Subcutaneous abdominal adipose tissue (tissue), 5 donors: ENCODE data around the gene MSI2.

Source experiments
- H3K27ac ChIP-seq: one replicate; pipeline ENCODE4 v1.7.0; 2013; ENCODE audit warnings: low read depth, mild to moderate bottlenecking, inconsistent platforms, low read length, moderate library complexity
- H3K27me3 ChIP-seq, 5 donors: one replicate each; pipeline ENCODE4 v1.7.0; 2013; ENCODE audit warnings: low read length in 5 of 5, inconsistent platforms in 1 of 5; ENCODE audit not compliant: control insufficient read depth in 5 of 5, insufficient read depth in 4 of 5
- H3K36me3 ChIP-seq, 5 donors: one replicate each; pipeline ENCODE4 v1.7.0; 2013; ENCODE audit warnings: low read length in 5 of 5; ENCODE audit not compliant: control insufficient read depth in 5 of 5, insufficient read depth in 5 of 5
- H3K4me1 ChIP-seq, 5 donors: one replicate each; pipeline ENCODE4 v1.7.0; 2013; ENCODE audit warnings: low read length in 5 of 5, mild to moderate bottlenecking in 3 of 5, moderate library complexity in 1 of 5; ENCODE audit not compliant: control insufficient read depth in 5 of 5, insufficient read depth in 5 of 5
- H3K4me3 ChIP-seq, 5 donors: one replicate each; pipeline ENCODE4 v1.7.0; 2013; ENCODE audit warnings: low read length in 5 of 5, low read depth in 1 of 5
- H3K9ac ChIP-seq, 5 donors: one replicate each; pipeline ENCODE4 v1.7.0; 2013; ENCODE audit warnings: low read length in 5 of 5, mild to moderate bottlenecking in 4 of 5, moderate library complexity in 3 of 5
- H3K9me3 ChIP-seq, 5 donors: one replicate each; pipeline ENCODE4 v1.7.0; 2013; ENCODE audit warnings: low read length in 5 of 5; ENCODE audit not compliant: control insufficient read depth in 5 of 5
- donor health status: healthy.
- donor health status: healthy.
- donor health status: healthy.
- donor health status: healthy.
- donor health status: healthy.

The MSI2 gene

GRCh38 chr17:57413848-57414651, 157.7 kb downstream of the MSI2 start:
- H3K4me1 ChIP-seq = peaks cover 0 to 5% (median 0%) of the 10 kb centered on the region in 5 donors
- H3K36me3 ChIP-seq = no peaks in the 10 kb centered on the region
- no peak overlapping the region for H3K4me3 ChIP-seq
- H3K27me3 ChIP-seq = no peaks in the 10 kb centered on the region
- no peak overlapping the region for H3K9ac ChIP-seq
- no peak overlapping the region for H3K27ac ChIP-seq
- no peaks in the 10 kb centered on the region for H3K9me3 ChIP-seq

DNA sequence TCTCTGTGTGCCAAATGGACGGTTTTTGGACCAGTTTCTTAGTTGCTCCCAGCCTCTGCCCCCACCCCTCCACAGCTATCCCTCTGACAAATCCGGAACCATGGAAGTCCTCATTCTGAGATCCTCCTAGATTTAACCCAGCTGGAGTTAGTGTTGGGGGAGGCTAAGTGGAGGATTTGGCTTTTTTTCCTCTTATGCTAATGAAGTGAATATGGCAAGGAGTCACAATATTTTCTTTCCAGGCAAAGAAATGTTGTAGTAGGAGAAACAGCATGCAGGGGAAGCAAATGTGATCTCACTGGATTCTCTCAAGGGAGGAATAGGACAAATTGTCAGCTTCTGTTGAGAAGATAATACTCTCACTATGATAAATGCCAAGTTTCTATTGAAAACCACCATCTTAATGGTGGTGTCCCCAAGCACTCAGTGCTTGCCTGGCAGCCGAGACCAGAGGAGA, 159.5 kb downstream of the MSI2 start:
- no peak overlapping the region for H3K27ac ChIP-seq
- H3K4me3 ChIP-seq = no peak overlapping the region
- H3K36me3 ChIP-seq = no peaks in the 10 kb centered on the region
- no peak overlapping the region for H3K9ac ChIP-seq
- no peaks in the 10 kb centered on the region for H3K27me3 ChIP-seq
- peaks cover 0 to 7% (median 2%) of the 10 kb centered on the region in 5 donors for H3K4me1 ChIP-seq
- no peaks in the 10 kb centered on the region for H3K9me3 ChIP-seq

GRCh38 chr17:57416369-57416768, 160.0 kb downstream of the MSI2 start:
- Histone ChIP-seq H3K9me3 (no peaks in the 10 kb centered on the region), H3K27ac (no peak overlapping the region), H3K9ac (no peak overlapping the region), H3K4me1 (peaks cover 0 to 7% (median 2%) of the 10 kb centered on the region in 5 donors), H3K36me3 (no peaks in the 10 kb centered on the region), H3K27me3 (no peaks in the 10 kb centered on the region), H3K4me3 (no peak overlapping the region)

DNA sequence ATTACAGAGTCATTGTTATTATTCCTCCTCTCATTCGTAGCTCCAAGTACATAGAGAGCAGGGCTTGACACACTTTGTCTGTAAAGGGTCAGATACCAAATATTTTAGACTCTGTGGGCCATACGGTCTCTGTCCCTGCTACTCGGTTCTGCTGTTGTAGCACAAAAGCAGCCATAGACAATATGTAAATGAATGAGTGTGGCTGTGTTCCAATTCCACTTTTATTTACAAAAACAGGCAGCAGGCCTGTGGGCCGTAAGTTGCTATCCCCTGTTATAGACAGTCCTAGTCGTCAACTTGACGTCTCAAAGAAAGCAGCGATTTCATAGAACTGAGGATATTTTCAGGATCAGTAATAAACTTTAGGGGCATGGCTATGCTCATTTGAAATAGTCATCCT, 161.6 kb downstream of the MSI2 start:
- peaks cover 0 to 7% (median 2%) of the 10 kb centered on the region in 5 donors for H3K4me1 ChIP-seq
- H3K9me3 ChIP-seq = no peaks in the 10 kb centered on the region
- H3K27me3 ChIP-seq = no peaks in the 10 kb centered on the region
- no peaks in the 10 kb centered on the region for H3K36me3 ChIP-seq
- H3K27ac ChIP-seq = no peak overlapping the region
- no peak overlapping the region for H3K9ac ChIP-seq
- H3K4me3 ChIP-seq = no peak overlapping the region

GRCh38 chr17:57418463-57419246, 162.3 kb downstream of the MSI2 start:
- Histone ChIP-seq H3K36me3 (no peaks in the 10 kb centered on the region), H3K9ac (no peak overlapping the region), H3K27ac (no peak overlapping the region), H3K9me3 (no peaks in the 10 kb centered on the region), H3K27me3 (no peaks in the 10 kb centered on the region), H3K4me1 (peaks cover 0 to 7% (median 2%) of the 10 kb centered on the region in 5 donors), H3K4me3 (no peak overlapping the region)

DNA sequence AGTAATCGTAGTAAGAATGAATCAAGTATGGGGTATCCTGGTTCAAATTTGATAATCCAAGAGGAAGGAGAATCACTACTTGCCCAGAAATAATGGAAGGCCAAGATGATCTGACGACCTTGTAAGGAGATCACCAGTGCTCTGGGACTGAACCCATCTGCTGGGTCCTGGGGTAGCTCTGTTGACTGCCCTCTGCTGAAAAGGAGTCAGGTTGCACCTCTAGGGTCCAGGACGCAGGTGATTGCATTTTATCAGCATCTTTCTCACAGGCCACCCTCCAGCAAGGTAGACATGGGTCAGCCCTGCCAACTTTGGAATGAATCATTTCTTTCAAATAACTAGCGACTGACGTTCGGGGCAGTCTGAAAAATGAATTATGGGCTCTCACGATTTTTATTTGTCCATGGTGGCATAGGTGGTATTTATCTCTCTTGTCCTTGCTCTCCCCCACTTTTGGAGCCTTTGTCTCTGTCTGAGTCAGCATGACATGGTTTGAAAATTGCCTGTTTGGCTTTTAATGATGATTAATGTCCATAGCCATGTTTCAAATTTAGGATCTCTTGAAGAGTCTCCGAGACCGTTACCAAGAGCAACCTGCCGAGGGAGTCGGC, 163.7 kb downstream of the MSI2 start:
- Histone ChIP-seq H3K4me1 (peaks cover 0 to 9% (median 6%) of the 10 kb centered on the region in 5 donors), H3K27ac (no peak overlapping the region), H3K36me3 (no peaks in the 10 kb centered on the region), H3K4me3 (no peak overlapping the region), H3K9ac (no peak overlapping the region), H3K9me3 (no peaks in the 10 kb centered on the region), H3K27me3 (no peaks in the 10 kb centered on the region)

GRCh38 chr17:57420734-57421717, 164.7 kb downstream of the MSI2 start:
- H3K4me3 ChIP-seq = no peak overlapping the region
- H3K27ac ChIP-seq = no peak overlapping the region
- H3K4me1 ChIP-seq = peaks cover 0 to 9% (median 6%) of the 10 kb centered on the region in 5 donors

GRCh38 chr17:57422574-57423164, 166.3 kb downstream of the MSI2 start:
- Histone ChIP-seq H3K9ac (no peak overlapping the region), H3K4me1 (peaks cover 0 to 9% (median 5%) of the 10 kb centered on the region in 5 donors), H3K27ac (no peak overlapping the region)

More at GRCh38 chr17:57420734-57421717, 164.7 kb downstream of the MSI2 start:
- no peaks in the 10 kb centered on the region for H3K9me3 ChIP-seq
- no peak overlapping the region for H3K9ac ChIP-seq
- H3K27me3 ChIP-seq = no peaks in the 10 kb centered on the region
- no peaks in the 10 kb centered on the region for H3K36me3 ChIP-seq

GRCh38 chr17:57423541-57423940, 167.2 kb downstream of the MSI2 start:
- H3K36me3 ChIP-seq = no peaks in the 10 kb centered on the region
- H3K27ac ChIP-seq = no peak overlapping the region
- no peak overlapping the region for H3K9ac ChIP-seq
- H3K4me1 ChIP-seq = peaks cover 0 to 9% (median 5%) of the 10 kb centered on the region in 5 donors
- no peaks in the 10 kb centered on the region for H3K9me3 ChIP-seq
- H3K4me3 ChIP-seq = no peak overlapping the region
- H3K27me3 ChIP-seq = no peaks in the 10 kb centered on the region

More at GRCh38 chr17:57422574-57423164, 166.3 kb downstream of the MSI2 start:
- H3K4me3 ChIP-seq = no peak overlapping the region
- no peaks in the 10 kb centered on the region for H3K27me3 ChIP-seq
- H3K9me3 ChIP-seq = no peaks in the 10 kb centered on the region
- no peaks in the 10 kb centered on the region for H3K36me3 ChIP-seq
